ENCODE measurements around the gene IPO5. TPM values are rescaled to one million over a fixed set of nuclear protein-coding genes. Genes with fewer than 3 reads are reported as not detected.

The IPO5 gene
- polyA plus RNA-seq, 1 of the 3 experiments (the other 2 are of a cell fraction) = 77.1 TPM

GRCh38 chr13:97977982-97978381 lies 24.5 kb downstream of the IPO5 start:
- Histone ChIP-seq H3F3A (replicated peaks; ENCODE audit: insufficient read depth) (peaks cover 15% of the 10 kb centered on the region), H3K4me3 (ENCODE audit: low read depth in 2 of 2, low read length in 1 of 2) (peak overlapping the region; percentile 59 to 81; a peak in 3 of 4 replicates), H3K9me3 (no peaks in the 10 kb centered on the region), H3K27ac (ENCODE audit: low read depth in 2 of 2, low read length in 1 of 2) (peak overlapping the region in 1 of 2 experiments; percentile 75; a peak in 2 of 4 replicates), H3K27me3 (ENCODE audit: insufficient read depth) (no peaks in the 10 kb centered on the region), H3K79me2 (ENCODE audit: insufficient read depth) (peaks cover 62% of the 10 kb centered on the region), H4K20me1 (ENCODE audit: insufficient read depth) (peaks cover 28% of the 10 kb centered on the region), H3K36me3 (replicated peaks in 1 of 2; ENCODE audit: control insufficient read depth in 1 of 2, insufficient read depth in 2 of 2, low read length in 1 of 2) (peaks cover 6 to 19% of the 10 kb centered on the region in 2 experiments), H3K4me2 (peak overlapping the region; percentile 86), H3K4me1 (ENCODE audit: control insufficient read depth in 1 of 2, insufficient read depth in 2 of 2, low read depth in 1 of 2, low read length in 1 of 2) (peaks cover 16 to 22% of the 10 kb centered on the region in 2 experiments; a peak in 3 of 4 replicates), H3K9me2 (no peaks in the 10 kb centered on the region), H2AFZ (ENCODE audit: low read depth) (no peak overlapping the region), H3K9ac (peak overlapping the region; percentile 85; the same call in 1 of the 2 replicates)
- WGBS (ENCODE audit: low lambda C conversion rate) = 67% methylated on average over 7 of the region's 7 CpGs
- DNase-seq = no peak
- no peak for TF ChIP-seq USF1 (IDR thresholded peaks at IDR 0.05; ENCODE audit: borderline replicate concordance, low read depth)
- TF ChIP-seq YY1 (IDR thresholded peaks at IDR 0.05; ENCODE audit: low read depth) = no peak
- TF ChIP-seq MEF2A (IDR thresholded peaks at IDR 0.05; ENCODE audit: borderline replicate concordance, low read depth) = no peak
- TF ChIP-seq NRF1 (IDR thresholded peaks at IDR 0.05; ENCODE audit: low read depth, low read length) = no peak
- no peak for TF ChIP-seq FOSL2 (IDR thresholded peaks at IDR 0.05; ENCODE audit: borderline replicate concordance, low read depth)
- TF ChIP-seq TEAD4 (IDR thresholded peaks at IDR 0.05; ENCODE audit: borderline replicate concordance, insufficient read depth) = no peak
- TF ChIP-seq GABPA (IDR thresholded peaks at IDR 0.05; ENCODE audit: low read depth) = no peak
- TF ChIP-seq MXI1 (IDR thresholded peaks at IDR 0.05; ENCODE audit: low read depth, low read length) = no peak; the same call in 1 of the 2 replicates
- no peak for TF ChIP-seq TAF1 (IDR thresholded peaks at IDR 0.05; ENCODE audit: borderline replicate concordance, low read depth, low read length)
- TF ChIP-seq CHD2 (IDR thresholded peaks at IDR 0.05; ENCODE audit: low read length, partially characterized antibody) = no peak
- no peak for TF ChIP-seq SIN3A (IDR thresholded peaks at IDR 0.05; ENCODE audit: borderline replicate concordance, low read depth, low read length)
- no peak for TF ChIP-seq USF2 (IDR thresholded peaks at IDR 0.05; ENCODE audit: borderline replicate concordance, low read depth, low read length)
- no peak for TF ChIP-seq EZH2phosphoT487 (IDR thresholded peaks at IDR 0.05; ENCODE audit: borderline replicate concordance, low read depth)
- TF ChIP-seq RCOR1 (IDR thresholded peaks at IDR 0.05; ENCODE audit: low read length) = no peak
- TF ChIP-seq FOXJ3 (CRISPR knock-in tag; IDR thresholded peaks at IDR 0.05) = no peak
- ChIA-PET POLR2A (no interaction called here), CTCF (interaction anchor here (1.2 kb wide), 1 partner anchor 16 kb away, joined by 3 read pairs; no protein-coding TSS in a partner anchor)

GRCh38 chr13:97978651-97979050 lies 25.2 kb downstream of the IPO5 start:
- peak overlapping the region; percentile 85; the same call in 1 of the 2 replicates for H3K9ac ChIP-seq
- no peaks in the 10 kb centered on the region for H3K9me3 ChIP-seq
- no peak overlapping the region for H2AFZ ChIP-seq (ENCODE audit: low read depth)
- H3F3A ChIP-seq (replicated peaks; ENCODE audit: insufficient read depth) = peaks cover 15% of the 10 kb centered on the region
- peaks cover 68% of the 10 kb centered on the region for H3K79me2 ChIP-seq (ENCODE audit: insufficient read depth)
- no peak for DNase-seq
- H3K4me1 ChIP-seq (ENCODE audit: control insufficient read depth in 1 of 2, insufficient read depth in 2 of 2, low read depth in 1 of 2, low read length in 1 of 2) = peaks cover 16 to 22% of the 10 kb centered on the region in 2 experiments; a peak in 3 of 4 replicates
- H3K9me2 ChIP-seq = no peaks in the 10 kb centered on the region
- peak overlapping the region; percentile 22 to 72 for H3K27ac ChIP-seq (ENCODE audit: low read depth in 2 of 2, low read length in 1 of 2)
- ChIA-PET CTCF (interaction anchor here (1.0 to 1.2 kb wide), 2 partner anchors 15 to 55 kb away, joined by 3 read pairs; no protein-coding TSS in a partner anchor), POLR2A (no interaction called here)
- peaks cover 28% of the 10 kb centered on the region for H4K20me1 ChIP-seq (ENCODE audit: insufficient read depth)
- no peak for TF ChIP-seq PBX3 (IDR thresholded peaks at IDR 0.05)
- no peak for TF ChIP-seq USF2 (IDR thresholded peaks at IDR 0.05; ENCODE audit: borderline replicate concordance, low read depth, low read length)
- H3K4me2 ChIP-seq = peak overlapping the region; percentile 86
- peak overlapping the region; percentile 59 to 81; a peak in 3 of 4 replicates for H3K4me3 ChIP-seq (ENCODE audit: low read depth in 2 of 2, low read length in 1 of 2)
- H3K36me3 ChIP-seq (replicated peaks in 1 of 2; ENCODE audit: control insufficient read depth in 1 of 2, insufficient read depth in 2 of 2, low read length in 1 of 2) = peaks cover 10 to 26% of the 10 kb centered on the region in 2 experiments
- H3K27me3 ChIP-seq (ENCODE audit: insufficient read depth) = no peaks in the 10 kb centered on the region

Data from SK-N-SH (cell line).